H1 (cell line): ENCODE results near the gene POTEJ. TPM values are rescaled to one million over a fixed set of nuclear protein-coding genes. Genes with fewer than 3 reads are reported as not detected.
"Not testable (repeated sequence)": the region's sequence is repeated elsewhere in the genome, so short reads cannot be mapped to it uniquely, and the experiment has no call there.

ENCODE experiments used
- CTCF ChIA-PET: fragments of 300-600 bp; sonication (Branson Sonifier 250); formaldehyde crosslinking; loops from one replicate; lab custom pipeline; 2021; ENCODE audit not compliant: partially characterized antibody; lab: Charles Lee
- POLR2A ChIA-PET: fragments of 300-600 bp; sonication (Branson Sonifier 250); formaldehyde crosslinking; loops from one replicate; lab custom pipeline; 2021; ENCODE audit warnings: inconsistent platforms; ENCODE audit not compliant: partially characterized antibody; lab: Charles Lee
- DNase-seq, 2 experiments: peaks; one replicate each; pipeline versions ENCODE4 v3.0.0 to v3.0.0-alpha.2; 2010 to 2022; ENCODE audit warnings: low spot score in 2 of 2, low read depth in 1 of 2, mixed read lengths in 1 of 2
- FAIRE-seq: peaks from 2 replicates; lab custom pipeline; 2011; peaks lifted over from hg19 to GRCh38; lab: Jason Lieb, UNC
- H2AFZ ChIP-seq: 2 replicates; pipeline ENCODE4 v1.8.1; 2012; ENCODE audit warnings: low read length, inconsistent platforms
- H2AK5ac ChIP-seq: 2 replicates; pipeline ENCODE4 v1.6.1; 2013; ENCODE audit warnings: low read depth, low read length
- H2BK120ac ChIP-seq: replicated peaks from 2 replicates; pipeline ENCODE3; 2013; ENCODE audit warnings: low read depth, low read length, inconsistent platforms
- H2BK12ac ChIP-seq: 2 replicates; pipeline ENCODE4 v1.6.1; 2013; ENCODE audit warnings: low read depth, low read length
- H2BK15ac ChIP-seq: 2 replicates; pipeline ENCODE4 v1.6.1; 2013; ENCODE audit warnings: low read length
- H2BK20ac ChIP-seq: 2 replicates; pipeline ENCODE4 v1.6.1; 2013; ENCODE audit warnings: low read length
- H2BK5ac ChIP-seq: 2 replicates; pipeline ENCODE4 v1.6.1; 2013; ENCODE audit warnings: low read depth, low read length
- H3K14ac ChIP-seq: 2 replicates; pipeline ENCODE4 v1.6.1; 2013; ENCODE audit warnings: inconsistent platforms; ENCODE audit not compliant: insufficient read length
- H3K18ac ChIP-seq: 2 replicates; pipeline ENCODE4 v1.6.1; 2013; ENCODE audit warnings: low read length; ENCODE audit errors: extremely low read depth
- H3K23ac ChIP-seq: 2 replicates; pipeline ENCODE4 v1.6.1; 2013; ENCODE audit warnings: inconsistent platforms; ENCODE audit not compliant: insufficient read length
- H3K23me2 ChIP-seq: 2 replicates; pipeline ENCODE4 v1.6.1; 2013; ENCODE audit warnings: low read depth, low read length
- H3K27ac ChIP-seq: 2 replicates; pipeline ENCODE4 v1.6.1; 2011; ENCODE audit warnings: low read depth, low read length, inconsistent platforms
- H3K27me3 ChIP-seq, 4 experiments: replicated peaks in 1 of 4; 1 replicate in 1 of 4; 2 replicates in 3 of 4; pipeline versions ENCODE4 v1.6.1 to v1.8.1; 2011 to 2013; ENCODE audit warnings: low read length in 3 of 4, mild to moderate bottlenecking in 3 of 4, inconsistent platforms in 2 of 4, mixed read lengths in 2 of 4, moderate library complexity in 1 of 4; ENCODE audit not compliant: control insufficient read depth in 3 of 4, insufficient read depth in 3 of 4; ENCODE audit errors: extremely low read depth in 1 of 4
- H3K36me3 ChIP-seq, 4 experiments: 2 replicates each; pipeline versions ENCODE4 v1.6.1 to v1.8.1; 2011 to 2013; ENCODE audit warnings: mild to moderate bottlenecking in 4 of 4, low read length in 3 of 4, moderate library complexity in 2 of 4, control low read depth in 1 of 4, inconsistent platforms in 1 of 4; ENCODE audit not compliant: insufficient read depth in 4 of 4, control insufficient read depth in 2 of 4
- H3K4ac ChIP-seq: replicated peaks from 2 replicates; pipeline ENCODE3; 2013; ENCODE audit warnings: low read length, low read depth, mixed read lengths, inconsistent platforms; ENCODE audit not compliant: insufficient read length
- H3K4me1 ChIP-seq, 4 experiments: replicated peaks in 1 of 4; 1 replicate in 1 of 4; 2 replicates in 3 of 4; pipeline versions ENCODE4 v1.6.1 to v1.8.1; 2011 to 2013; ENCODE audit warnings: low read length in 3 of 4, inconsistent platforms in 2 of 4, mixed read lengths in 1 of 4; ENCODE audit not compliant: insufficient read depth in 4 of 4, control insufficient read depth in 3 of 4
- H3K4me2 ChIP-seq, 2 experiments: 2 replicates each; pipeline versions ENCODE4 v1.6.1 to v1.8.1; 2011 to 2013; ENCODE audit warnings: low read depth in 2 of 2, low read length in 2 of 2, control low read depth in 1 of 2, inconsistent platforms in 1 of 2, mild to moderate bottlenecking in 1 of 2; ENCODE audit not compliant: insufficient read depth in 1 of 2
- H3K4me3 ChIP-seq, 4 experiments: fragments of 200-600, 300-600 bp in 1 of 4; sonication (generic), shearing (Covaris generic), sonication (Bioruptor Twin) in 1 of 4; 2 replicates each; pipeline versions ENCODE4 v1.5.1 to v1.8.1; 2011 to 2016; ENCODE audit warnings: low read length in 4 of 4, low read depth in 3 of 4, control low read depth in 2 of 4, inconsistent platforms in 2 of 4, mild to moderate bottlenecking in 2 of 4, mixed read lengths in 1 of 4, moderate library complexity in 1 of 4; ENCODE audit not compliant: insufficient read depth in 2 of 4; ENCODE audit errors: extremely low read depth in 1 of 4
- H3K56ac ChIP-seq: replicated peaks from 2 replicates; pipeline ENCODE3; 2013; ENCODE audit warnings: low read depth, mild to moderate bottlenecking, mixed read lengths, low read length, inconsistent platforms; ENCODE audit not compliant: insufficient read length
- H3K79me1 ChIP-seq: 2 replicates; pipeline ENCODE4 v1.6.1; 2013; ENCODE audit warnings: low read depth, low read length, control low read depth
- H3K79me2 ChIP-seq, 2 experiments: 2 replicates each; pipeline versions ENCODE4 v1.6.1 to v1.8.1; 2012 to 2013; ENCODE audit warnings: low read length in 2 of 2, mild to moderate bottlenecking in 2 of 2, inconsistent platforms in 1 of 2; ENCODE audit not compliant: insufficient read depth in 2 of 2, control insufficient read depth in 1 of 2
- H3K9ac ChIP-seq, 4 experiments: replicated peaks in 1 of 4; 1 replicate in 1 of 4; 2 replicates in 3 of 4; pipeline versions ENCODE4 v1.6.1 to v1.8.1; 2011 to 2013; ENCODE audit warnings: low read depth in 3 of 4, low read length in 3 of 4, control low read depth in 2 of 4, mild to moderate bottlenecking in 2 of 4, moderate library complexity in 2 of 4, inconsistent platforms in 1 of 4; ENCODE audit errors: extremely low read depth in 1 of 4
- H3K9me3 ChIP-seq, 2 experiments: 2 replicates each; pipeline versions ENCODE4 v1.6.1 to v1.8.1; 2012 to 2013; ENCODE audit warnings: mild to moderate bottlenecking in 2 of 2, moderate library complexity in 2 of 2, control low read depth in 1 of 2, inconsistent platforms in 1 of 2, low read depth in 1 of 2, low read length in 1 of 2, mixed read lengths in 1 of 2; ENCODE audit not compliant: insufficient read depth in 2 of 2
- H4K20me1 ChIP-seq, 2 experiments: replicated peaks in 1 of 2; 2 replicates each; pipeline versions ENCODE3 to v1.8.1; 2011 to 2013; ENCODE audit warnings: inconsistent platforms in 2 of 2, low read length in 2 of 2, mild to moderate bottlenecking in 1 of 2; ENCODE audit not compliant: insufficient read depth in 2 of 2, control insufficient read depth in 1 of 2
- H4K5ac ChIP-seq: 2 replicates; pipeline ENCODE4 v1.6.1; 2013; ENCODE audit warnings: low read length, low read depth, mixed read lengths, inconsistent platforms; ENCODE audit not compliant: insufficient read length
- H4K8ac ChIP-seq: 2 replicates; pipeline ENCODE4 v1.8.0; 2013; ENCODE audit warnings: mild to moderate bottlenecking, moderate library complexity, low read length, inconsistent platforms; ENCODE audit not compliant: insufficient read depth; ENCODE audit errors: extremely low read depth
- H4K91ac ChIP-seq: replicated peaks from 2 replicates; pipeline ENCODE3; 2013; ENCODE audit warnings: low read length, mixed read lengths, inconsistent platforms; ENCODE audit not compliant: insufficient read length
- WGBS, 2 experiments: shearing (Covaris generic) in 1 of 2; methylation state at CpG; one replicate each; pipeline versions ENCODE4 v1.1.6 to v1.1.7; 2013 to 2015; ENCODE audit warnings: low lambda C conversion rate in 2 of 2, mixed read lengths in 2 of 2, inconsistent platforms in 1 of 2, low coverage in 1 of 2, missing lambda C conversion rate in 1 of 2; ENCODE audit not compliant: insufficient replicate concordance in 2 of 2, insufficient coverage in 1 of 2, insufficient read length in 1 of 2; ENCODE audit errors: extremely low coverage in 1 of 2, missing lambda C conversion rate in 1 of 2; 5-methylcytosine and 5-hydroxymethylcytosine counted together
- polyA plus RNA-seq, 7 experiments: library from polyadenylated mRNA; depleted of rRNA in 3 of 7; stranded (reverse) in 5 of 7; unstranded in 2 of 7; fragments of >200 nt in 5 of 7; fragments of 200-250 nt in 2 of 7; gene quantifications; 1 replicate in 5 of 7; 2 replicates in 1 of 7; 4 replicates in 1 of 7; pipeline versions ENCODE4 v1.2.1 to v1.2.3, GENCODE V29; 2011 to 2013; ENCODE audit warnings: missing spikeins in 2 of 7, mixed read lengths in 2 of 7
- total RNA-seq: library from RNA; stranded (reverse); fragmentation: NEBNext Ultra II Directional; extraction: Animal tissue kit (Norgen Biotek cat#: 25700); gene quantifications from 2 replicates; pipeline ENCODE4 v1.2.1, GENCODE V29; 2021

POTEJ gene
- total and polyA plus RNA-seq, 2 of the 8 experiments (the other 6 are each of a cell fraction or from before 2014, with no cell fraction given): not detected

DNA sequence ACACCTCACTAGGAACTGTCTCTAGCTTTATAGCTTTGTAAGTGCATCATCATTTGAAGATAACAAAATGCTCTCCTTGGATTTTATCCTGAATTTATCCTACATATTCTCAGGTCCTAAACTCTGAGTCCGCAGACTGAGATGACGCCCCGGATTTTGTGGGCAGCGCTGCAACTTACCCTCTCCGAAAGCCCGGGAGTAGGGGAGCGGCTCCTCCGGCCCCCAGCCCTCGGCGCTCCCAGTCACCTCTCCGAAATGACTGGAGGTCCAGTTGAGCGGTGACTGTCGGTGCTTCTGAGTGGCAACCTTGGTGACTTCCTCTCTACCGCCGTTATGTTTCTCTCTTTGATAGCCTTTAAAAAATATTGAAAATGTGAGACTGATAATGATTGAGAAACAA is 12.8 kb upstream of the POTEJ start:
- CTCF ChIA-PET, H3K18ac ChIP-seq, H3K79me2 ChIP-seq, H2BK120ac ChIP-seq, H2BK15ac ChIP-seq, H2BK20ac ChIP-seq, H2AFZ ChIP-seq, H2BK12ac ChIP-seq, H3K4me3 ChIP-seq, H4K8ac ChIP-seq, H4K20me1 ChIP-seq, H3K4me1 ChIP-seq, H3K4ac ChIP-seq, H3K23me2 ChIP-seq, H3K36me3 ChIP-seq, H3K9me3 ChIP-seq, H4K5ac ChIP-seq, H3K79me1 ChIP-seq, H2AK5ac ChIP-seq, H3K27me3 ChIP-seq, POLR2A ChIA-PET, H3K9ac ChIP-seq, H4K91ac ChIP-seq, FAIRE-seq, H3K56ac ChIP-seq, H3K27ac ChIP-seq, H3K14ac ChIP-seq, H2BK5ac ChIP-seq, H3K23ac ChIP-seq: not testable (repeated sequence)
- DNase-seq: peak in 1 of 2 experiments; percentile 52
- 29% methylated on average over 11 of the region's 15 CpGs; no CpG with 5 or more reads in 1 of the 2 experiments for WGBS, 2 experiments
- H3K4me2 ChIP-seq: peak overlapping the region in 1 of 2 experiments; percentile 53; a peak in 1 of 4 replicates

DNA sequence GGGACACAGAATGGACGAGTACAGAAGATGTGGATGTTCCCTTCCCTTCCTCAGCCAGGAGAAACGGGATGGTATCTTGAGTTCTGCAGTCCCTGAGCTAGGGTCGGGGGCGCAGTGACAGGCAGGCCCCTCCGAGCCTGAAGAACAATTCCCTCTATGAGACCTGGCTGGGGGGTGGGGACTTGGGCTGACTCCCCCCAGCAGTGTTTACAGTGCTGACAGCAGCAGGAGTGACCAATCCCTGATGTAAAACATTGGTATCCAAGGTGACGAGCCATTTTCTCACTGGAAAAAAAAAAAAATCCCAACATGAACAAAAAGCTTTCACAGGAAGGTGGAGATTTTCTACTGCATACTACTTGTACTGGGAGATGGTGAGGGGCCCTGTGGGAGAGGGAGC is 11.8 kb upstream of the POTEJ start, which contains the start of gene CFC1:
Gene CFC1 (minus strand): TSS at position 183 of the 400 bp plus-strand sequence. CDS start 288 bp downstream, outside the sequence.
- H4K5ac ChIP-seq, H2BK12ac ChIP-seq, H2AFZ ChIP-seq, H3K4me1 ChIP-seq, H2BK20ac ChIP-seq, H4K20me1 ChIP-seq, H3K9me3 ChIP-seq, POLR2A ChIA-PET, CTCF ChIA-PET, H4K8ac ChIP-seq, H4K91ac ChIP-seq, H3K27me3 ChIP-seq, H3K18ac ChIP-seq, H2AK5ac ChIP-seq, H3K79me1 ChIP-seq, H2BK120ac ChIP-seq, H2BK5ac ChIP-seq, H3K36me3 ChIP-seq, H3K9ac ChIP-seq, H3K4me3 ChIP-seq, H3K27ac ChIP-seq, FAIRE-seq, H3K79me2 ChIP-seq, H3K14ac ChIP-seq, H2BK15ac ChIP-seq, H3K23ac ChIP-seq, DNase-seq, H3K23me2 ChIP-seq, H3K56ac ChIP-seq, H3K4ac ChIP-seq: not testable (repeated sequence)
- peak within 1 kb of the TSS in 1 of 2 experiments; percentile 53; a peak in 1 of 4 replicates for H3K4me2 ChIP-seq
- WGBS, 2 experiments: no CpG with 5 or more reads among the region's 6 CpGs
